ENCODE data around the gene R3HDM2.

DNA sequence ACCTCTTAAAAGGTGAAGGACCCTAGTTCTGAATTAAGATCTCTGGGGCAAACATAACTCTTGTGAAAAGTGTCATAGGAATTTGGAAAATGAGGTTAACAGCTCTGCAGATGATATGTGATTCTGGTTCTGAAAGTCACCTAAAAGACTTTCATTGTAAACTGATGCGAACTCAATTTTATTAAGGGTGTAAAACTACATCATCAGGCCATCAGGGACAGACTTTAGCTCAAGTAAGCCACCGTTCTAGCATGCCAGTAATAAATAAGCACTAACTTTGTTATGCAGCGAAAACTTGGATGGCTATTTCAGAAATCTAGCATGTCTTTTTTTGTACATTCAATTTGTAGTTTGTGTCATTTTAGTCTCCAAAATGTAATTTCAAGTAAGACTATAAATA, 61.6 kb downstream of the R3HDM2 start:
- TF ChIP-seq GATA3 (IDR thresholded peaks at IDR 0.05; ENCODE audit: low read depth, low read length) (no peak), GATA2 (IDR thresholded peaks at IDR 0.05; ENCODE audit: low read depth, low read length) (no peak)

Data from SH-SY5Y (cell line).